Measurements from ENCODE around the gene APOBEC3F.

Gene APOBEC3F

GRCh38 chr22:39095971-39096370, 55.3 kb downstream of the APOBEC3F start:
- DNase-seq: no peak

DNA sequence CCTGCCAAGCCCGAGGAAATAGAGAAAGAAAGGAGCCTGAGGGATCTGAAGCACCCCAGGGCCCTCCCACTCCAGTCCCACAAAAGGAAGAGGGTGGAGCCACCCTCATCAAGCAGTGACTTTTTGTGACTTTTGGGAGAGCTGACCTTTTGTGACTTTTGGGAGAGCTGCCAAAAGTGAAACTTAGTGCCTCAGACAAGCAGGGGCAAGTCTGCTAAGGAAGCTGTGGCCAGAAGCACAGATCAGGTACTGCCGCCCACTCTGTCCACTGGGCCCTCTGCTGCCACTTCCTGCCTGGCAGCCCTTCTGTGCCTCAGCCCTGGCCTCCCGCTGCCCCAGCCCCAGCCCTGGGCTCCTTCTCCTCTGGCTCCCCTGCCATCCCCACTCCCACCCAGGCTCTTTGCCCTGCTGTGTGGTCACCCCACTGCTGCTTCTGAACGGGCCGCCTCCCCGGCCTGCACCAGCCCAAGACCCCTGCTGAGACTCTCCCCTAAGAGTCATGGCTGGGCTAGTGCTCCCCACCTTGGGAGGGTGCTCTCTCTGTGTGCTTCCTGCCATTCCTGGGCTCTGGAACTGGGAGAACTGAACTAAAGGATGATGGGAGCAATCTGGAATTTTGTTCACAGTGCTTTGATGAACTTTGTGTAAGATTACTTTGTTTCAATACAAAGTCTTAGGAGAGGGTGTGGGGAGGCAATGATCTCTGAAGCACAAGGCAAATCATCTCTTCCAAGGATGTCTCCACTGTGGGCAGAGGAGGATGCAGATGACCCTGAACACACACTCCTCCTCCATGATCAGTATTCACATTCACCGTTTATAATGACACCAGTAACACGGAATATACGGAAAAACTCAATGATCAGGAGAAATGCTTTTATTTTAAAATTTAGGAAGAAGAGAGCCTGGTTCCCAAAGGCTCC, 56.7 kb downstream of the APOBEC3F start, which contains the start of gene APOBEC3H:
APOBEC3H (plus strand) TSS at position 147 of the 923 bp plus-strand sequence. CDS start 3,035 bp downstream, outside the sequence.
- DNase-seq: peak; percentile 59

- no peak for DNase-seq
Measured at GRCh38 chr22:39098026-39098425, 57.4 kb downstream of the APOBEC3F start.

DNA sequence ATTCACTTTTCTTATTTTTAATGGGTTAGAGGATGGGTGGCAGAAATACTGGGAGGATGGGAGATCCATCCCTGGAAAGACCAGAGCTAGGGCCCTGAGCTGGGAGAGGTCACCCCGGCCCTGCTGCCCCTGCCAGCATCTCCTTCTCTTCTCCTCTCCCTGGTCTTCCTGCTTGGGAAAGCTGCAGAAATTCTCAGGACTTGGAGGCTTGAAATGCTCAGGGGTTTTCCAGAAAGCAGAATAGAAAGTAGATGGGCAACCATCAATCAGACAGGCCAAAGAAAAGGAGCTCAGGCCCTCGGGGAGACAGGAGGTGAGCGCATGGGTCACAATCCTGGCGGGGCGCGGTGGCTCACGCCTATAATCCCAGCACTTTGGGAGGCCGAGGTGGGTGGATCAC, 57.9 kb downstream of the APOBEC3F start:
- no peak for DNase-seq

- DNase-seq: no peak
Measured at GRCh38 chr22:39101226-39101625, 60.6 kb downstream of the APOBEC3F start.

DNA sequence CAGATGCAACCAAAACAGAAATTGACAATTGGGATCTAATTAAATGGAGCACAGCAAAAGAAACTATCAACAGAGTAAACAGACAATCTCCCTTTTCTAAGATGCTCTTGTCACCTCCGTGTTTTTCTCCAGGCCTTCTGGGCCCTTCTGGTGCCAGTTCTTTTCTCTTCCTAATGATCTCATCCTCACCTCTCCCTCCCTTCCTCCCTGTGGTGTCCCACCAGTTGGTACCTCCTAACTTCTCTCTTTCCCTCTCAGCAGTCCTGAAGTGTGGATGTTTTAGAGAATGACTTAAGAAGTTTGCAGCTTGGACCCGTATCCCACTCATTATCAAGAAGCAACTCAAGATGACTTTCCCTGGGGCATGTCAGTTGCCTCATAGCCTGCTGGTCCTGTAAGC, 62.8 kb downstream of the APOBEC3F start:
- no peak for DNase-seq

Measured in OCI-M1 (cell line).